IMR-90 (cell line): Measurements from ENCODE around the gene CFAP299. TPM values are rescaled to one million over a fixed set of nuclear protein-coding genes. Genes with fewer than 3 reads are reported as not detected.

Source experiments
- ATAC-seq: fragments of 200-7000 bp; cut with Tn5 transposase; 2 replicates; pipeline ENCODE4 v1.9.1; 2020; ENCODE audit warnings: low read depth, mild to moderate bottlenecking, moderate library complexity
- BruUV-seq: library from RNA; stranded (reverse); fragments of 400-500 nt; replicated peaks from 2 replicates; lab custom pipeline; 2021; lab: Mats Ljungman, UMichigan
- CTCF ChIA-PET: fragments of 300-600 bp; formaldehyde crosslinking; extraction: SDS; loops from one replicate; lab custom pipeline; 2021; ENCODE audit warnings: antibody characterized with exemption; lab: Yijun Ruan, JAX
- POLR2A ChIA-PET: fragments of 300-600 bp; sonication (Branson Sonifier 250); formaldehyde crosslinking; loops from one replicate; lab custom pipeline; 2022; ENCODE audit warnings: antibody characterized with exemption; ENCODE audit not compliant: unreplicated experiment; lab: Charles Lee
- DNase-seq: peaks from one replicate; pipeline ENCODE4 v3.0.0; 2013
- H2AFZ ChIP-seq: replicated peaks from 2 replicates; pipeline ENCODE3; 2013; ENCODE audit warnings: low read length, mild to moderate bottlenecking; ENCODE audit not compliant: poor library complexity
- H2AK5ac ChIP-seq: 2 replicates; pipeline ENCODE4 v1.6.1; 2013; ENCODE audit warnings: low read depth, low read length, inconsistent platforms
- H2AK9ac ChIP-seq: replicated peaks from 2 replicates; pipeline ENCODE3; 2013; ENCODE audit warnings: mild to moderate bottlenecking, low read depth, low read length, moderate library complexity; ENCODE audit not compliant: poor library complexity
- H2BK120ac ChIP-seq: 2 replicates; pipeline ENCODE4 v1.6.1; 2013; ENCODE audit warnings: low read depth, low read length, inconsistent platforms
- H2BK15ac ChIP-seq: 3 replicates; pipeline ENCODE4 v1.6.1; 2013; ENCODE audit warnings: low read depth, low read length, inconsistent platforms
- H2BK20ac ChIP-seq: 2 replicates; pipeline ENCODE4 v1.6.1; 2013; ENCODE audit warnings: low read depth, mild to moderate bottlenecking, inconsistent platforms, low read length, moderate library complexity
- H2BK5ac ChIP-seq: 2 replicates; pipeline ENCODE4 v1.6.1; 2013; ENCODE audit warnings: mild to moderate bottlenecking, low read depth, low read length, inconsistent platforms; ENCODE audit not compliant: poor library complexity, severe bottlenecking
- H3K14ac ChIP-seq: replicated peaks from 2 replicates; pipeline ENCODE4 v1.6.1; 2013; ENCODE audit warnings: low read depth, low read length, inconsistent platforms
- H3K18ac ChIP-seq: 2 replicates; pipeline ENCODE4 v1.6.1; 2013; ENCODE audit warnings: low read depth, low read length, control low read depth
- H3K23ac ChIP-seq: 2 replicates; pipeline ENCODE4 v1.6.1; 2013; ENCODE audit warnings: low read depth, low read length, inconsistent platforms
- H3K27ac ChIP-seq: 2 replicates; pipeline ENCODE4 v1.5.1; 2013; ENCODE audit warnings: mild to moderate bottlenecking, control low read depth, low read length; ENCODE audit not compliant: insufficient read depth
- H3K27me3 ChIP-seq: 2 replicates; pipeline ENCODE4 v1.6.1; 2013; ENCODE audit warnings: low read length; ENCODE audit not compliant: control insufficient read depth, insufficient read depth
- H3K36me3 ChIP-seq: 2 replicates; pipeline ENCODE4 v1.6.1; 2013; ENCODE audit warnings: low read length, mixed read lengths; ENCODE audit not compliant: control insufficient read depth, insufficient read depth
- H3K4ac ChIP-seq: 2 replicates; pipeline ENCODE4 v1.6.1; 2013; ENCODE audit warnings: low read depth, low read length, inconsistent platforms
- H3K4me1 ChIP-seq: 2 replicates; pipeline ENCODE4 v1.6.1; 2013; ENCODE audit warnings: low read length, mixed read lengths; ENCODE audit not compliant: control insufficient read depth, insufficient read depth
- H3K4me2 ChIP-seq: 2 replicates; pipeline ENCODE4 v1.6.1; 2013; ENCODE audit warnings: low read depth, mild to moderate bottlenecking, control low read depth, low read length, moderate library complexity
- H3K4me3 ChIP-seq: 2 replicates; pipeline ENCODE4 v1.5.1; 2013; ENCODE audit warnings: low read depth, mild to moderate bottlenecking, control low read depth, low read length, moderate library complexity; ENCODE audit not compliant: insufficient read depth
- H3K56ac ChIP-seq: 2 replicates; pipeline ENCODE4 v1.6.1; 2013; ENCODE audit warnings: low read length, inconsistent platforms; ENCODE audit not compliant: insufficient read depth; ENCODE audit errors: extremely low read depth
- H3K79me1 ChIP-seq, 2 experiments: 2 replicates each; pipeline ENCODE4 v1.6.1; 2013; ENCODE audit warnings: low read length in 2 of 2, inconsistent platforms in 1 of 2, low read depth in 1 of 2
- H3K9ac ChIP-seq: 2 replicates; pipeline ENCODE4 v1.6.1; 2013; ENCODE audit warnings: low read depth, low read length, control low read depth
- H3K9me1 ChIP-seq: 2 replicates; pipeline ENCODE4 v1.6.1; 2013; ENCODE audit warnings: low read length, inconsistent platforms; ENCODE audit not compliant: insufficient read depth
- H3K9me3 ChIP-seq: 2 replicates; pipeline ENCODE4 v1.6.1; 2013; ENCODE audit warnings: low read length; ENCODE audit not compliant: control insufficient read depth, insufficient read depth
- H4K20me1 ChIP-seq: 2 replicates; pipeline ENCODE4 v1.6.1; 2013; ENCODE audit warnings: low read length, inconsistent platforms; ENCODE audit not compliant: insufficient read depth
- H4K5ac ChIP-seq: 2 replicates; pipeline ENCODE4 v1.6.1; 2013; ENCODE audit warnings: mild to moderate bottlenecking, low read depth, low read length, control low read depth
- H4K8ac ChIP-seq, 2 experiments: 2 replicates each; pipeline ENCODE4 v1.6.1; 2013; ENCODE audit warnings: low read depth in 2 of 2, low read length in 2 of 2, control low read depth in 1 of 2, inconsistent platforms in 1 of 2
- H4K91ac ChIP-seq: 2 replicates; pipeline ENCODE4 v1.6.1; 2013; ENCODE audit warnings: low read depth, low read length, inconsistent platforms; ENCODE audit not compliant: insufficient read depth
- CEBPB ChIP-seq: IDR thresholded peaks from 2 replicates; pipeline ENCODE4 v1.6.1; 2012; ENCODE audit warnings: low read depth, low read length, improper control_type of control experiment
- MAFK ChIP-seq: IDR thresholded peaks from 2 replicates; pipeline ENCODE4 v1.6.1; 2012; ENCODE audit warnings: low read depth, low read length, improper control_type of control experiment
- MXI1 ChIP-seq: IDR thresholded peaks from 2 replicates; pipeline ENCODE4 v1.6.1; 2012; ENCODE audit warnings: low read depth, mild to moderate bottlenecking, low read length, moderate library complexity, borderline replicate concordance
- NFE2L2 ChIP-seq: fragments of 150-350 bp; IDR thresholded peaks from 2 replicates; pipeline ENCODE4 v1.6.1; 2016; ENCODE audit warnings: low read depth, mild to moderate bottlenecking, low read length
- POLR2A ChIP-seq: IDR thresholded peaks from 2 replicates; pipeline ENCODE4 v1.6.1; 2012; ENCODE audit warnings: mild to moderate bottlenecking, low read depth, low read length
- RCOR1 ChIP-seq: IDR thresholded peaks from 2 replicates; pipeline ENCODE4 v1.6.1; 2012; ENCODE audit warnings: mild to moderate bottlenecking, low read length, improper control_type of control experiment; ENCODE audit not compliant: insufficient replicate concordance
- RFX5 ChIP-seq: IDR thresholded peaks from 2 replicates; pipeline ENCODE4 v1.8.0; 2012; ENCODE audit warnings: low read depth, mild to moderate bottlenecking, low read length, moderate library complexity
- SMC3 ChIP-seq: fragments of 150-350 bp; IDR thresholded peaks from 2 replicates; pipeline ENCODE4 v1.6.1; 2016; ENCODE audit warnings: low read depth, mild to moderate bottlenecking, antibody characterized with exemption, low read length, moderate library complexity
- WGBS, 2 experiments: methylation state at CpG; one replicate each; pipeline versions ENCODE4 v1.1.5 to v1.1.7; 2013; ENCODE audit warnings: missing lambda C conversion rate in 2 of 2; ENCODE audit not compliant: insufficient read length in 1 of 2; ENCODE audit errors: extremely low coverage in 2 of 2; 5-methylcytosine and 5-hydroxymethylcytosine counted together
- dilution Hi-C: fragments of 300-500 bp; cut with HindIII; formaldehyde crosslinking; loops from one replicate; pipeline ENCODE4 v1.14.3; 2018; ENCODE audit warnings: low sequenced_read_pairs; ENCODE audit not compliant: unreplicated experiment
- in situ Hi-C: fragments of 300-500 bp; cut with MboI; formaldehyde crosslinking; loops from 3 replicates; pipeline ENCODE4 v1.14.3; 2019; ENCODE audit warnings: low sequenced_read_pairs, inconsistent platforms, mixed read lengths
- intact Hi-C: fragments of 100-400 bp; cut with micrococcal nuclease; formaldehyde crosslinking; loops from 2 replicates; pipeline ENCODE4 v1.10.0; 2022
- polyA plus RNA-seq, 3 experiments: library from polyadenylated mRNA; depleted of rRNA; stranded (reverse); fragments of >200 nt; gene quantifications; 2 replicates each; pipeline ENCODE4 v1.2.3, GENCODE V29; 2012; ENCODE audit warnings: low replicate concordance in 1 of 3
- total RNA-seq: library from RNA; depleted of rRNA; stranded (reverse); fragments of >200 nt; gene quantifications from 2 replicates; pipeline ENCODE4 v1.2.3, GENCODE V29; 2012

The CFAP299 gene
- total and polyA plus RNA-seq, 2 of the 4 experiments (the other 2 are of a cell fraction): 1.0 to 1.1 TPM

DNA sequence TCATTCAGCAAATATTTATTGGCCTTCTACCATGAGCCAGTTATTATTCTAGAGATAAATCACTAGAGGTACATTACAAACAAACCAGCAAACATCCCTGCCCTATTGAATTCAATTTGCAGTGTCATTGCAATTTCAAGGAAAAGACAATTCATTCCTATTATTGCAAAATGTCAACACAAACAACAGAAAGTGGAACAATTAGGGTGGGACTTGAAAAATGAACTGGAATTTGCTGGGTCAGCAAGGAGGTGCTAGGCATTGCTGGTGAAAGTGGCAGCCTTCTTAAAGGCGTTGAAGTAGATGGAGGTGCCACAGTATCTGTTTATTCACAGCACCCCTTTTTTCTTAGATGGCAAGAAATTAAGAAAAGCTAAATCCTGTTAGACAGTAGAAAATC, 470.9 kb downstream of the CFAP299 start:
- no peak for ATAC-seq
- BruUV-seq: no TSS peak

More for the DNA sequence above, 470.9 kb downstream of the CFAP299 start:
- Histone ChIP-seq H2BK15ac (no peak overlapping the region), H4K5ac (no peak overlapping the region), H3K23ac (no peak overlapping the region), H3K9me3 (no peaks in the 10 kb centered on the region), H4K20me1 (no peaks in the 10 kb centered on the region), H2BK5ac (no peak overlapping the region), H3K4ac (no peak overlapping the region), H3K18ac (no peak overlapping the region), H3K4me1 (no peaks in the 10 kb centered on the region), H3K36me3 (no peaks in the 10 kb centered on the region), H3K9ac (no peak overlapping the region), H2AK5ac (no peak overlapping the region), H2AFZ (no peak overlapping the region), H3K27me3 (no peaks in the 10 kb centered on the region), H3K79me1 (no peaks in the 10 kb centered on the region), H2AK9ac (no peak overlapping the region), H4K8ac (no peak overlapping the region), H4K91ac (no peak overlapping the region), H3K27ac (no peak overlapping the region), H3K4me2 (no peak overlapping the region), H3K4me3 (no peak overlapping the region), H2BK20ac (no peak overlapping the region), H2BK120ac (no peak overlapping the region), H3K9me1 (no peaks in the 10 kb centered on the region), H3K56ac (no peak overlapping the region), H3K14ac (no peak overlapping the region)
- ChIA-PET POLR2A (no interaction called here), CTCF (no interaction called here)
- dilution Hi-C loops: no loop called here
- in situ Hi-C loops: no loop called here
- intact Hi-C loops: no loop called here
- DNase-seq: no peak
- whole genome bisulfite sequencing, 2 experiments: no CpG with 5 or more reads among the region's 1 CpG
- TF ChIP-seq MXI1: no peak
- TF ChIP-seq NFE2L2: no peak
- no peak for TF ChIP-seq CEBPB
- no peak for TF ChIP-seq SMC3
- TF ChIP-seq POLR2A: no peak
- TF ChIP-seq MAFK: peak; percentile 37; the same call in 1 of the 2 replicates
- no peak for TF ChIP-seq RFX5
- no peak for TF ChIP-seq RCOR1
